ENCODE results near the gene ANKFY1.

Gene ANKFY1

GRCh38 chr17:4174556-4174955 lies 89.2 kb downstream of the ANKFY1 start:
- no peaks in the 10 kb centered on the region for H3K27me3 ChIP-seq (ENCODE audit: insufficient read depth, low read depth, severe bottlenecking)
- no peak overlapping the region for H3K4me3 ChIP-seq (ENCODE audit: low read depth, low read length)
- no peak for DNase-seq
- TF ChIP-seq CTCF (IDR thresholded peaks at IDR 0.05; ENCODE audit: low read depth, low read length): no peak
- no peak overlapping the region for H3K27ac ChIP-seq
- peaks cover 99% of the 10 kb centered on the region for H3K36me3 ChIP-seq
- no peaks in the 10 kb centered on the region for H3K9me3 ChIP-seq (ENCODE audit: severe bottlenecking)

GRCh38 chr17:4173781-4174180 lies 90.0 kb downstream of the ANKFY1 start:
- Histone ChIP-seq H3K27ac (peak overlapping the region; percentile 86), H3K27me3 (ENCODE audit: insufficient read depth, low read depth, severe bottlenecking) (no peaks in the 10 kb centered on the region), H3K4me3 (ENCODE audit: low read depth, low read length) (no peak overlapping the region), H3K36me3 (peaks cover 99% of the 10 kb centered on the region), H3K9me3 (ENCODE audit: severe bottlenecking) (no peaks in the 10 kb centered on the region)
- no peak for DNase-seq
- no peak for TF ChIP-seq CTCF (IDR thresholded peaks at IDR 0.05; ENCODE audit: low read depth, low read length)

GRCh38 chr17:4172356-4172755 lies 91.4 kb downstream of the ANKFY1 start:
- no peak for TF ChIP-seq CTCF (IDR thresholded peaks at IDR 0.05; ENCODE audit: low read depth, low read length)
- DNase-seq: no peak
- Histone ChIP-seq H3K36me3 (peaks cover 97% of the 10 kb centered on the region), H3K9me3 (ENCODE audit: severe bottlenecking) (no peaks in the 10 kb centered on the region), H3K27me3 (ENCODE audit: insufficient read depth, low read depth, severe bottlenecking) (no peaks in the 10 kb centered on the region), H3K4me3 (ENCODE audit: low read depth, low read length) (no peak overlapping the region), H3K27ac (no peak overlapping the region)

GRCh38 chr17:4170639-4171280 lies 93.0 kb downstream of the ANKFY1 start:
- no peak for TF ChIP-seq CTCF (IDR thresholded peaks at IDR 0.05; ENCODE audit: low read depth, low read length)
- Histone ChIP-seq H3K4me3 (ENCODE audit: low read depth, low read length) (no peak overlapping the region), H3K9me3 (ENCODE audit: severe bottlenecking) (no peaks in the 10 kb centered on the region), H3K27me3 (ENCODE audit: insufficient read depth, low read depth, severe bottlenecking) (no peaks in the 10 kb centered on the region), H3K27ac (no peak overlapping the region), H3K36me3 (peaks cover 97% of the 10 kb centered on the region)
- no peak for DNase-seq

GRCh38 chr17:4167786-4168185 lies 96.0 kb downstream of the ANKFY1 start:
- no peaks in the 10 kb centered on the region for H3K27me3 ChIP-seq (ENCODE audit: insufficient read depth, low read depth, severe bottlenecking)
- TF ChIP-seq CTCF (IDR thresholded peaks at IDR 0.05; ENCODE audit: low read depth, low read length): no peak
- no peak for DNase-seq
- H3K36me3 ChIP-seq: peaks cover 89% of the 10 kb centered on the region
- H3K4me3 ChIP-seq (ENCODE audit: low read depth, low read length): no peak overlapping the region
- no peaks in the 10 kb centered on the region for H3K9me3 ChIP-seq (ENCODE audit: severe bottlenecking)
- no peak overlapping the region for H3K27ac ChIP-seq

- no peak for DNase-seq
- no peaks in the 10 kb centered on the region for H3K27me3 ChIP-seq (ENCODE audit: insufficient read depth, low read depth, severe bottlenecking)
- H3K27ac ChIP-seq: no peak overlapping the region
- no peak for TF ChIP-seq CTCF (IDR thresholded peaks at IDR 0.05; ENCODE audit: low read depth, low read length)
- peaks cover 75% of the 10 kb centered on the region for H3K36me3 ChIP-seq
- no peak overlapping the region for H3K4me3 ChIP-seq (ENCODE audit: low read depth, low read length)
- no peaks in the 10 kb centered on the region for H3K9me3 ChIP-seq (ENCODE audit: severe bottlenecking)
Measured at GRCh38 chr17:4166419-4166818, 97.4 kb downstream of the ANKFY1 start.
